NB4 (cell line): ENCODE results near the gene ARSK.

Experiments
- MYC ChIP-seq: IDR thresholded peaks from 2 replicates; pipeline ENCODE4 v1.6.1; 2011; ENCODE audit warnings: low read depth, low read length
- POLR2A ChIP-seq: IDR thresholded peaks from 2 replicates; pipeline ENCODE4 v1.6.1; 2011; ENCODE audit warnings: mild to moderate bottlenecking; ENCODE audit not compliant: insufficient read length; ENCODE audit errors: extremely low read depth
- TF ChIP-seq, protein P1 (sequence below): IDR thresholded peaks from one replicate; pipeline ENCODE4 v1.5.1; 2012; ENCODE audit warnings: low read depth, low read length

DNA sequence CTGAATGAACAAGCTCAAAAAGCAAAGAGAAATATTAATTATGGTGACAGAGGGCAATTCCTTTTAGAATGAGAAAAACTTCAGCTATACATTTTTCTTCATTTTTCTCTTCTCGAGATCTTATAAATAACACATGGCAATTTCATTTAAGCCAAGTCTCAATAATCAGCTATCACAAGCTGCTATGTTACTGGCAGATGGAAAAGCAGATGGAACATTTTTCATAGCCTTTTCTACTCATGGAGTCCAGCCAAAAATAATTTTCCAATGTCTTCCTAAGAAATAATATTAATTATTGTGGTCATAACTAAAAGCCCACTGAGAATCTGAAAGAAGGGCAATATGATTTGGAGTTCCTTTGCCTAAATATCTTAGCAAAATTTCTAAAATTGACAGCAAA is 35.8 kb upstream of the ARSK start:
- TF ChIP-seq, protein P1, sequence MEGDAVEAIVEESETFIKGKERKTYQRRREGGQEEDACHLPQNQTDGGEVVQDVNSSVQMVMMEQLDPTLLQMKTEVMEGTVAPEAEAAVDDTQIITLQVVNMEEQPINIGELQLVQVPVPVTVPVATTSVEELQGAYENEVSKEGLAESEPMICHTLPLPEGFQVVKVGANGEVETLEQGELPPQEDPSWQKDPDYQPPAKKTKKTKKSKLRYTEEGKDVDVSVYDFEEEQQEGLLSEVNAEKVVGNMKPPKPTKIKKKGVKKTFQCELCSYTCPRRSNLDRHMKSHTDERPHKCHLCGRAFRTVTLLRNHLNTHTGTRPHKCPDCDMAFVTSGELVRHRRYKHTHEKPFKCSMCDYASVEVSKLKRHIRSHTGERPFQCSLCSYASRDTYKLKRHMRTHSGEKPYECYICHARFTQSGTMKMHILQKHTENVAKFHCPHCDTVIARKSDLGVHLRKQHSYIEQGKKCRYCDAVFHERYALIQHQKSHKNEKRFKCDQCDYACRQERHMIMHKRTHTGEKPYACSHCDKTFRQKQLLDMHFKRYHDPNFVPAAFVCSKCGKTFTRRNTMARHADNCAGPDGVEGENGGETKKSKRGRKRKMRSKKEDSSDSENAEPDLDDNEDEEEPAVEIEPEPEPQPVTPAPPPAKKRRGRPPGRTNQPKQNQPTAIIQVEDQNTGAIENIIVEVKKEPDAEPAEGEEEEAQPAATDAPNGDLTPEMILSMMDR = no peak
- TF ChIP-seq MYC = no peak
- TF ChIP-seq POLR2A = no peak
